Gastroesophageal sphincter (tissue), 4 donors: ENCODE results near the gene GNB1. TPM values are rescaled to one million over a fixed set of nuclear protein-coding genes. Genes with fewer than 3 reads are reported as not detected.

Source experiments
- ATAC-seq: fragments of 150-250 bp; one replicate; pipeline ENCODE4 v1.9.1; 2016; ENCODE audit warnings: mild to moderate bottlenecking, moderate library complexity
- H3K27ac ChIP-seq, 4 donors: fragments of 200-600 bp; sonication (generic) in 3 of 4; 1 replicate in 3 of 4; 2 replicates in 1 of 4; pipeline ENCODE4 v1.5.1; 2016 to 2019
- H3K27me3 ChIP-seq: fragments of 200-600 bp; sonication (generic); one replicate; pipeline ENCODE4 v1.5.1; 2019
- H3K36me3 ChIP-seq, 2 donors: fragments of 200-600 bp; sonication (generic); one replicate each; pipeline ENCODE4 v1.5.1; 2019; ENCODE audit warnings: control low read depth in 1 of 2
- H3K4me1 ChIP-seq, 3 donors: fragments of 200-600 bp; sonication (generic); 1 replicate in 2 of 3; 2 replicates in 1 of 3; pipeline ENCODE4 v1.5.1; 2016 to 2019; ENCODE audit warnings: control low read depth in 2 of 3
- H3K4me3 ChIP-seq, 2 donors: fragments of 200-600 bp; sonication (generic); one replicate each; pipeline ENCODE4 v1.5.1; 2019; ENCODE audit warnings: mild to moderate bottlenecking in 1 of 2, moderate library complexity in 1 of 2
- H3K9me3 ChIP-seq, 3 donors: fragments of 200-600 bp; sonication (generic); one replicate each; pipeline ENCODE4 v1.5.1; 2017 to 2019; ENCODE audit warnings: control low read depth in 2 of 3
- EP300 ChIP-seq: sonication (generic); formaldehyde crosslinking; IDR thresholded peaks from one replicate; pipeline ENCODE4 v1.6.1; 2017; ENCODE audit warnings: antibody characterized with exemption, mild to moderate bottlenecking
- POLR2A ChIP-seq, 2 donors: fragments of 450-650 bp; IDR thresholded peaks; one replicate each; pipeline ENCODE4 v1.6.1; 2017; ENCODE audit warnings: antibody characterized with exemption in 2 of 2, mild to moderate bottlenecking in 2 of 2, moderate library complexity in 1 of 2
- POLR2AphosphoS5 ChIP-seq: sonication (generic); formaldehyde crosslinking; IDR thresholded peaks from one replicate; pipeline ENCODE4 v1.6.1; 2017; ENCODE audit warnings: antibody characterized with exemption
- WGBS, 2 donors: methylation state at CpG; one replicate each; pipeline ENCODE4 v1.1.5; 2018; ENCODE audit warnings: low coverage in 1 of 2; 5-methylcytosine and 5-hydroxymethylcytosine counted together
- total RNA-seq, 4 donors: library from RNA; depleted of rRNA; stranded (reverse); fragments of >200 nt; gene quantifications; one replicate each; pipeline ENCODE4 v1.1.0, GENCODE V29; 2016
- TF ChIP-seq, protein P1 (sequence below), 4 experiments: fragments of 200-600 bp in 2 of 4; fragments of 450-650 bp in 2 of 4; sonication (generic) in 1 of 4; IDR thresholded peaks; one replicate each; pipeline ENCODE4 v1.5.1; 2017 to 2019; ENCODE audit warnings: antibody characterized with exemption in 4 of 4, mild to moderate bottlenecking in 2 of 4, moderate library complexity in 2 of 4

The GNB1 gene
- total RNA-seq, 4 donors from 2014 or later: 129 to 175 (median 136) TPM

DNA sequence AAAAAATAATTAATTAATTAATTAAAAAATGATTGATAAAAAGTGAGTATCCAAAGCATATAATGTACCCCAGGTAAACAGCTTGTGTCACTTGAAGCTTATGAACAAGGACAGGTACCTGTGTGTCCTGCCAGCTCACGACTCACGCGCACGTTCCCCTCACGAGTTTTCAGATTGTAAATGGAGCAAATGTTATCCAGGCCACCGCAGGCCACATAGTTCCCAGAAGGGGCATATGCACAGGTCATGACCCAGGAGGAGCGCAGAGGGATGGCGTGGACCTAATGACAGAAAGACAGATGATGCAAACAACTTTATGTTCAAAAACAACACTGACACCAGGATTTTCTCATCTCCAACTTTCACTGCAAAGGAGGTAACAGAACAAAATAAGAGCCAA, 86.6 kb downstream of the GNB1 start:
- Histone ChIP-seq H3K27me3 (no peaks in the 10 kb centered on the region), H3K9me3 (no peaks in the 10 kb centered on the region), H3K4me1 (no peaks in the 10 kb centered on the region), H3K36me3 (peaks cover 0 to 91% of the 10 kb centered on the region in 2 donors), H3K27ac (no peak overlapping the region), H3K4me3 (no peak overlapping the region)
- WGBS, 2 donors: 96 to 100% methylated on average over 5 to 8 of the region's 8 CpGs
- TF ChIP-seq EP300: no peak
- no peak for TF ChIP-seq POLR2A (IDR thresholded peaks at IDR 0.05)
- TF ChIP-seq, protein P1, sequence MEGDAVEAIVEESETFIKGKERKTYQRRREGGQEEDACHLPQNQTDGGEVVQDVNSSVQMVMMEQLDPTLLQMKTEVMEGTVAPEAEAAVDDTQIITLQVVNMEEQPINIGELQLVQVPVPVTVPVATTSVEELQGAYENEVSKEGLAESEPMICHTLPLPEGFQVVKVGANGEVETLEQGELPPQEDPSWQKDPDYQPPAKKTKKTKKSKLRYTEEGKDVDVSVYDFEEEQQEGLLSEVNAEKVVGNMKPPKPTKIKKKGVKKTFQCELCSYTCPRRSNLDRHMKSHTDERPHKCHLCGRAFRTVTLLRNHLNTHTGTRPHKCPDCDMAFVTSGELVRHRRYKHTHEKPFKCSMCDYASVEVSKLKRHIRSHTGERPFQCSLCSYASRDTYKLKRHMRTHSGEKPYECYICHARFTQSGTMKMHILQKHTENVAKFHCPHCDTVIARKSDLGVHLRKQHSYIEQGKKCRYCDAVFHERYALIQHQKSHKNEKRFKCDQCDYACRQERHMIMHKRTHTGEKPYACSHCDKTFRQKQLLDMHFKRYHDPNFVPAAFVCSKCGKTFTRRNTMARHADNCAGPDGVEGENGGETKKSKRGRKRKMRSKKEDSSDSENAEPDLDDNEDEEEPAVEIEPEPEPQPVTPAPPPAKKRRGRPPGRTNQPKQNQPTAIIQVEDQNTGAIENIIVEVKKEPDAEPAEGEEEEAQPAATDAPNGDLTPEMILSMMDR (IDR thresholded peaks at IDR 0.05): no peak
- no peak for TF ChIP-seq POLR2AphosphoS5
- no peak for ATAC-seq

DNA sequence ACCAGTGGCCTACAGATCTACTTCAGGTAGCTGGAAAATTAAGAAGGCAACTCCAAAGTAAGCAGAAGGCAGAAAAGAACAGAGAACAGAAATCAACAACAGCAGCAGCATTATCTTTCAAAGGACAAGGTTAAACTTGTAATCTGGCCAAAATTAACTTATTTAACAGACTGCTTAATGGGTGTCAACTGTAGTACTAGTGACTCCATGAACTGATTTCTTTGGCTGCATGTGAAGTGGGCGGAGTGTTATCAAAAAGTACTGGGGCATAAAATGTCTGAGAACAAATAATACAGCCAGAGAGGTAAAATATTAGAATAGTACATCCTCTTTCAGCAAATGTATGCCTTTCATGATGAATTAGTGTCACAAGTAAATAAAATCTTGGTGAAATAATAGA, 88.0 kb downstream of the GNB1 start:
- TF ChIP-seq POLR2AphosphoS5: no peak
- TF ChIP-seq, protein P1 (IDR thresholded peaks at IDR 0.05): no peak
- no peak for TF ChIP-seq EP300
- no peak for TF ChIP-seq POLR2A (IDR thresholded peaks at IDR 0.05)
- no peaks in the 10 kb centered on the region for H3K27me3 ChIP-seq
- no peaks in the 10 kb centered on the region for H3K9me3 ChIP-seq
- no peaks in the 10 kb centered on the region for H3K4me1 ChIP-seq
- no peak overlapping the region for H3K4me3 ChIP-seq
- no peak for ATAC-seq
- 100% methylated on average over 1 of the region's 1 CpG; no CpG with 5 or more reads in 1 of the 2 donors for WGBS, 2 donors
- peaks cover 0 to 91% of the 10 kb centered on the region in 2 donors for H3K36me3 ChIP-seq
- H3K27ac ChIP-seq: no peak overlapping the region

DNA sequence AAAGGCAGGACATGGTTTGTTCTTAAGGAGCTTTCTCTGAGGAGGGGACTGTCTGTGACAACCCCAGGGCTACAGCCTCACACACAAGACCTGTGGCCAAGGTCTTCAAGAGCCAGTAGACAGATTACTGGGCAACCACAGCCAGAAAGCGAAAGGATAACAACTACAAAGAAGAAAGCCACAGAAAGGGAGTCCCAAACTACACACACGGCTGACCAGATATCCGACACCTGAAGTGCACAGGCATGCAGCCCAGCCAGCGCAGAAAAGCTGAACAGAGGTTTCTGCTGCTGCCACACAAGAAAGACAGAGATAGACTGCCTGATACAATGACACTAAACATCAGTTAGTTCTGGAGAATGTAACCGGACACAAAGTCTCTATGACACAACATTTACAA, 91.2 kb downstream of the GNB1 start:
- no peak for ATAC-seq
- H3K9me3 ChIP-seq: no peaks in the 10 kb centered on the region
- no peaks in the 10 kb centered on the region for H3K27me3 ChIP-seq
- TF ChIP-seq POLR2A (IDR thresholded peaks at IDR 0.05) (no peak), POLR2AphosphoS5 (no peak), EP300 (no peak)
- TF ChIP-seq, protein P1 (IDR thresholded peaks at IDR 0.05): no peak
- 69 to 76% methylated on average over 5 of the region's 5 CpGs for WGBS, 2 donors
- H3K27ac ChIP-seq: no peak overlapping the region
- no peak overlapping the region for H3K4me3 ChIP-seq
- H3K36me3 ChIP-seq: peaks cover 0 to 91% of the 10 kb centered on the region in 2 donors
- H3K4me1 ChIP-seq: no peaks in the 10 kb centered on the region

DNA sequence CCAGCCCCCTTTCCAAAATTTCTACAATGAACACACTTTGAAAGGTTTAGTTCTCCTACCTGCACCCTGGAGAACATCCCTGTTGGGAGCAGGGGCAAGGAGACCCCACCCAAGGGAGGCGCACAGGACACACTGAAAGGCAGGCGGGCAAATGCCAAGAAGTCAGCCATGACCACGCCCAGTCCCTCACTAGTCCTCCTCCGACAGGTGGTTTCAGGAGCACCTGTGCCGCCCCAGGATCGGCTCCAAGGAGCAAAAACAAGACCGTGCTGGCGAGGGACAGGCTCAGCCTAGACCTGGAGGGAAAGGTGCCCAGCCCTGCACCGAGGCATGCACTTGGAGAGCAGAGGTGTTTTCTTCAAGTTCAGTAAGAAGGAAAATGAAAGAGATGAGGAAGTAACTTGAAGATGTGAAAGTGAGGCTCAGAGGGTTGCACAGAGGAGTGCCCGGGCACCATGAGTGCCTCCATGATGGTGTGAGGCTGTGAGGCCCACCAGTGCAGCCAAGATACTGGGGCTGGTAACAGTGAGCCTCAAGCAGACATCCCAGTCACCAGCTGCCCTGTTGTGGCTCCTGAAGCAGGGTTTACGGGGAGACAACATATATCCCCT, 93.1 kb downstream of the GNB1 start:
- WGBS, 2 donors: 89% methylated on average over 1 to 2 of the region's 11 CpGs
- Histone ChIP-seq H3K27me3 (no peaks in the 10 kb centered on the region), H3K4me1 (no peaks in the 10 kb centered on the region), H3K9me3 (no peaks in the 10 kb centered on the region), H3K27ac (no peak overlapping the region), H3K4me3 (no peak overlapping the region), H3K36me3 (peaks cover 0 to 91% of the 10 kb centered on the region in 2 donors)
- ATAC-seq: no peak
- TF ChIP-seq, protein P1 (IDR thresholded peaks at IDR 0.05): no peak
- TF ChIP-seq POLR2A (IDR thresholded peaks at IDR 0.05): no peak
- TF ChIP-seq EP300: no peak
- TF ChIP-seq POLR2AphosphoS5: no peak

DNA sequence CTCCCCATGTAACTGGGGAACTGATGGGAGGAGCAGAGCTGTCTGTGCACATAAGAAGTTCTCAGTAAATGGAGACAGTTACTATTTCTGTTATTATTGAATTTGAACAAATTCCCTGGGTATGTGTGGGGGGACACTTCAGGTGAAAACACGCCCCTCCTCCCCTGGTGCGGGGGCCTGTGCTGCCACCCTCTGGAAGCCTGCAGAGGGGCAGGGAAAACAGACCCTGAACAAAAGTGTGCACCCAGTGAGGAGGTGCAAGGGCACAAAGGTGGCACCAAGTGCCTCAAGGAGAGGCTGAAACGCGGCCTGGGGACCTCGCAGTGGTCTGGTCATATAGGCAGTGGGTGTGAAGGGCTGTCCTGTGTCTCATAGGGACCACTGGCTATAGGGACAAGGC, 94.4 kb downstream of the GNB1 start:
- TF ChIP-seq, protein P1 (IDR thresholded peaks at IDR 0.05): no peak
- TF ChIP-seq EP300 (no peak), POLR2A (IDR thresholded peaks at IDR 0.05) (no peak), POLR2AphosphoS5 (no peak)
- Histone ChIP-seq H3K36me3 (peaks cover 0 to 91% of the 10 kb centered on the region in 2 donors), H3K9me3 (no peaks in the 10 kb centered on the region), H3K4me3 (no peak overlapping the region), H3K4me1 (no peaks in the 10 kb centered on the region), H3K27me3 (no peaks in the 10 kb centered on the region), H3K27ac (no peak overlapping the region)
- WGBS, 2 donors: 80 to 100% methylated on average over 1 to 2 of the region's 5 CpGs
- ATAC-seq: no peak
